ENCODE data around the gene JAG1. TPM values are rescaled to one million over a fixed set of nuclear protein-coding genes. Genes with fewer than 3 reads are reported as not detected.
A peak's percentile ranks its signal among the peaks of the same experiment; 100 is the strongest.

Gene JAG1
- total and polyA plus RNA-seq, 2 experiments from 2014 or later: 18.3 to 53.2 TPM

GRCh38 chr20:10649797-10650160 lies 24.0 kb downstream of the JAG1 start:
- Histone ChIP-seq H3K4me1 (ENCODE audit: low read depth) (peaks cover 49% of the 10 kb centered on the region), H3K36me3 (peaks cover 47% of the 10 kb centered on the region), H3K27ac (peak overlapping the region; percentile 44), H3K27me3 (no peaks in the 10 kb centered on the region), H3K9me3 (ENCODE audit: low read depth) (no peaks in the 10 kb centered on the region), H3K4me3 (no peak overlapping the region)
- TF ChIP-seq, protein P1, sequence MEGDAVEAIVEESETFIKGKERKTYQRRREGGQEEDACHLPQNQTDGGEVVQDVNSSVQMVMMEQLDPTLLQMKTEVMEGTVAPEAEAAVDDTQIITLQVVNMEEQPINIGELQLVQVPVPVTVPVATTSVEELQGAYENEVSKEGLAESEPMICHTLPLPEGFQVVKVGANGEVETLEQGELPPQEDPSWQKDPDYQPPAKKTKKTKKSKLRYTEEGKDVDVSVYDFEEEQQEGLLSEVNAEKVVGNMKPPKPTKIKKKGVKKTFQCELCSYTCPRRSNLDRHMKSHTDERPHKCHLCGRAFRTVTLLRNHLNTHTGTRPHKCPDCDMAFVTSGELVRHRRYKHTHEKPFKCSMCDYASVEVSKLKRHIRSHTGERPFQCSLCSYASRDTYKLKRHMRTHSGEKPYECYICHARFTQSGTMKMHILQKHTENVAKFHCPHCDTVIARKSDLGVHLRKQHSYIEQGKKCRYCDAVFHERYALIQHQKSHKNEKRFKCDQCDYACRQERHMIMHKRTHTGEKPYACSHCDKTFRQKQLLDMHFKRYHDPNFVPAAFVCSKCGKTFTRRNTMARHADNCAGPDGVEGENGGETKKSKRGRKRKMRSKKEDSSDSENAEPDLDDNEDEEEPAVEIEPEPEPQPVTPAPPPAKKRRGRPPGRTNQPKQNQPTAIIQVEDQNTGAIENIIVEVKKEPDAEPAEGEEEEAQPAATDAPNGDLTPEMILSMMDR (IDR thresholded peaks at IDR 0.05; ENCODE audit: low read depth, low read length): no peak
- no peak for DNase-seq (ENCODE audit: low read depth in 1 of 2, low spot score in 1 of 2)

- DNase-seq (ENCODE audit: low read depth in 1 of 2, low spot score in 1 of 2): no peak
- H3K4me3 ChIP-seq: no peak overlapping the region
- peak overlapping the region; percentile 44 for H3K27ac ChIP-seq
- no peaks in the 10 kb centered on the region for H3K27me3 ChIP-seq
- TF ChIP-seq, protein P1 (IDR thresholded peaks at IDR 0.05; ENCODE audit: low read depth, low read length): no peak
- H3K9me3 ChIP-seq (ENCODE audit: low read depth): no peaks in the 10 kb centered on the region
- H3K36me3 ChIP-seq: peaks cover 52% of the 10 kb centered on the region
- peaks cover 49% of the 10 kb centered on the region for H3K4me1 ChIP-seq (ENCODE audit: low read depth)
Measured at GRCh38 chr20:10649080-10649796, 24.6 kb downstream of the JAG1 start.

GRCh38 chr20:10648651-10649050 lies 25.1 kb downstream of the JAG1 start:
- Histone ChIP-seq H3K36me3 (peaks cover 58% of the 10 kb centered on the region), H3K9me3 (ENCODE audit: low read depth) (no peaks in the 10 kb centered on the region), H3K4me3 (no peak overlapping the region), H3K27me3 (no peaks in the 10 kb centered on the region), H3K4me1 (ENCODE audit: low read depth) (peaks cover 43% of the 10 kb centered on the region), H3K27ac (peak overlapping the region; percentile 44)
- DNase-seq (ENCODE audit: low read depth in 1 of 2, low spot score in 1 of 2): peak in 1 of 2 donors; percentile 72
- TF ChIP-seq, protein P1 (IDR thresholded peaks at IDR 0.05; ENCODE audit: low read depth, low read length): no peak

DNA sequence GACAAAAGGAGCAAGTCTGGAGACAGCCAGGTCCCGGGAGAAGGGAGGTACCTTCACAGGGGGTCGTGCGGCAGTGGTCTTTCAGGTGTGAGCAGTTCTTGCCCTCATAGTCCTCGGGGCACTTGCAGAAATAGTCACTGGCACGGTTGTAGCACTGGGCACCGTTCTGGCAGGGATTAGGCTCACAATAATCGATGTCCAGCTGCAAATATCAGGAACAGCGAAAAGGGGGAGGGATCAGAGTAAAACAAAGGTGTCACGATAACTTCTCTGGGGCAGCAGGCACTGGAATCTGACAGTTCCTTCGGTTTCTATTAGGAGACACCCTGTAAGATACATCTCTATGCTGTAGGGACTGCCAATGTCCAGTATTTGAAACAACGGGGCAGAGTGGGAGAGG lies 25.9 kb downstream of the JAG1 start:
- TF ChIP-seq, protein P1 (IDR thresholded peaks at IDR 0.05; ENCODE audit: low read depth, low read length): no peak
- no peaks in the 10 kb centered on the region for H3K9me3 ChIP-seq (ENCODE audit: low read depth)
- peaks cover 36% of the 10 kb centered on the region for H3K4me1 ChIP-seq (ENCODE audit: low read depth)
- H3K36me3 ChIP-seq: peaks cover 66% of the 10 kb centered on the region
- DNase-seq (ENCODE audit: low read depth in 1 of 2, low spot score in 1 of 2): no peak
- H3K4me3 ChIP-seq: no peak overlapping the region
- H3K27ac ChIP-seq: peak overlapping the region; percentile 2
- no peaks in the 10 kb centered on the region for H3K27me3 ChIP-seq

DNA sequence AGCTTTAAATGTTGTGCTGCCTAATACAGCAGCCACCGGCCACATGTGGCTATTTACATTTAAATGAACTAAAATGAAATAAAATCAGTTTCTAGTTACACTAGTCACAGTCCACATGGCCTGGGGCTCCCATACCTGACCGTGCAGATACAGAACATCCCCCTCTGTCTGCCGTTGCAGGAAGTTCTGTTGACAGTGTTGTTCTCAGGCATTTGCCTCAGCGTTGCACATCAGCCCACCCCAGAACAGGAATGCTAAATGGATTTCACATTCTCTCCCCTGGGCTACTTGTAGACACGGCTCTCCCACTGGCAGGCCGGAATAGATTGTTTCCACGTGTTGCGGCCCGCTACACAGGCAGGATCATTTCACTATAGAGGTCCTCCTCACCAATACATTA lies 26.3 kb downstream of the JAG1 start:
- Histone ChIP-seq H3K36me3 (peaks cover 70% of the 10 kb centered on the region), H3K27ac (peak overlapping the region; percentile 2), H3K9me3 (ENCODE audit: low read depth) (no peaks in the 10 kb centered on the region), H3K27me3 (no peaks in the 10 kb centered on the region), H3K4me3 (no peak overlapping the region), H3K4me1 (ENCODE audit: low read depth) (peaks cover 32% of the 10 kb centered on the region)
- TF ChIP-seq, protein P1 (IDR thresholded peaks at IDR 0.05; ENCODE audit: low read depth, low read length): peak; percentile 29
- DNase-seq (ENCODE audit: low read depth in 1 of 2, low spot score in 1 of 2): peak in 1 of 2 donors; percentile 38

Measured in cardiac muscle cell (in vitro differentiated cells and primary cell).